SK-N-SH treated with all-trans-retinoic acid at 6 μM for 48 hours (cell line): ENCODE results near the gene RNF224.

Source experiments
- ATAC-seq: fragments of 200-7000 bp; cut with Tn5 transposase; 3 replicates; pipeline ENCODE4 v1.9.1; 2020; ENCODE audit warnings: mild to moderate bottlenecking, moderate library complexity
- ARNTL ChIP-seq: fragments of 450-650 bp; formaldehyde crosslinking; IDR thresholded peaks from 2 replicates; pipeline ENCODE4 v1.5.0; 2020; ENCODE audit warnings: low read depth, mild to moderate bottlenecking, moderate library complexity, borderline replicate concordance
- ESRRG ChIP-seq: fragments of 250-450 bp; sonication (Bioruptor Pico); IDR thresholded peaks from 2 replicates; pipeline ENCODE4 v1.6.1; 2021; ENCODE audit warnings: mild to moderate bottlenecking
- GLIS3 ChIP-seq: fragments of 250-450 bp; sonication (Bioruptor Pico); IDR thresholded peaks from 2 replicates; pipeline ENCODE4 v1.5.0; 2020; ENCODE audit warnings: mild to moderate bottlenecking, moderate library complexity
- ISL1 ChIP-seq: fragments of 250-450 bp; sonication (Bioruptor Pico); IDR thresholded peaks from 2 replicates; pipeline ENCODE4 v2.1.2; 2022; ENCODE audit warnings: mild to moderate bottlenecking, moderate library complexity
- OSR1 ChIP-seq: fragments of 250-450 bp; sonication (Bioruptor Pico); IDR thresholded peaks from 2 replicates; pipeline ENCODE4 v1.8.0; 2022; ENCODE audit warnings: moderate library complexity, mild to moderate bottlenecking, inconsistent platforms
- RARB ChIP-seq: fragments of 250-450 bp; sonication (Bioruptor Pico); IDR thresholded peaks from 2 replicates; pipeline ENCODE4 v1.8.0; 2021; ENCODE audit warnings: mild to moderate bottlenecking, moderate library complexity
- SNAI2 ChIP-seq: fragments of 250-450 bp; sonication (Bioruptor Pico); IDR thresholded peaks from 2 replicates; pipeline ENCODE4 v1.5.0; 2020; ENCODE audit warnings: mild to moderate bottlenecking, moderate library complexity
- TCF4 ChIP-seq: fragments of 250-450 bp; sonication (Bioruptor Pico); IDR thresholded peaks from 2 replicates; pipeline ENCODE4 v1.8.0; 2021; ENCODE audit warnings: mild to moderate bottlenecking, moderate library complexity, borderline replicate concordance
- TOX ChIP-seq: fragments of 250-450 bp; sonication (Bioruptor Pico); IDR thresholded peaks from 2 replicates; pipeline ENCODE4 v1.8.0; 2021; ENCODE audit warnings: mild to moderate bottlenecking, moderate library complexity, borderline replicate concordance
- ZC3H10 ChIP-seq: fragments of 250-450 bp; sonication (Bioruptor Pico); IDR thresholded peaks from 2 replicates; pipeline ENCODE4 v1.5.1; 2021; ENCODE audit warnings: mild to moderate bottlenecking, moderate library complexity
- ZFP3 ChIP-seq: fragments of 250-450 bp; sonication (Bioruptor Pico); IDR thresholded peaks from 2 replicates; pipeline ENCODE4 v1.5.0; 2020; ENCODE audit warnings: mild to moderate bottlenecking, moderate library complexity
- ZFP30 ChIP-seq: fragments of 450-650 bp; formaldehyde crosslinking; IDR thresholded peaks from 2 replicates; pipeline ENCODE4 v1.5.0; 2022; ENCODE audit warnings: mild to moderate bottlenecking, moderate library complexity
- ZNF565 ChIP-seq: fragments of 450-650 bp; formaldehyde crosslinking; conservative IDR thresholded peaks from 2 replicates; pipeline ENCODE4 v1.5.0; 2020; ENCODE audit warnings: low read depth, mild to moderate bottlenecking, moderate library complexity
- ZNF70 ChIP-seq: fragments of 450-650 bp; formaldehyde crosslinking; IDR thresholded peaks from 2 replicates; pipeline ENCODE4 v1.5.0; 2020; ENCODE audit warnings: mild to moderate bottlenecking, moderate library complexity
- ZNF8 ChIP-seq: fragments of 450-650 bp; formaldehyde crosslinking; IDR thresholded peaks from 2 replicates; pipeline ENCODE4 v1.5.0; 2020; ENCODE audit warnings: mild to moderate bottlenecking, moderate library complexity
- TF ChIP-seq, protein P1 (sequence below): fragments of 250-450 bp; sonication (Bioruptor Pico); IDR thresholded peaks from 2 replicates; pipeline ENCODE4 v1.5.1; 2021; ENCODE audit warnings: mild to moderate bottlenecking, moderate library complexity
- TF ChIP-seq, protein P2 (sequence below): fragments of 250-450 bp; sonication (Bioruptor Pico); IDR thresholded peaks from 2 replicates; pipeline ENCODE4 v1.5.0; 2020; ENCODE audit warnings: mild to moderate bottlenecking, moderate library complexity
- TF ChIP-seq, protein P3 (sequence below): fragments of 250-450 bp; sonication (Bioruptor Pico); IDR thresholded peaks from 2 replicates; pipeline ENCODE4 v1.5.1; 2020; ENCODE audit warnings: low read depth, mild to moderate bottlenecking, moderate library complexity

Gene RNF224

DNA sequence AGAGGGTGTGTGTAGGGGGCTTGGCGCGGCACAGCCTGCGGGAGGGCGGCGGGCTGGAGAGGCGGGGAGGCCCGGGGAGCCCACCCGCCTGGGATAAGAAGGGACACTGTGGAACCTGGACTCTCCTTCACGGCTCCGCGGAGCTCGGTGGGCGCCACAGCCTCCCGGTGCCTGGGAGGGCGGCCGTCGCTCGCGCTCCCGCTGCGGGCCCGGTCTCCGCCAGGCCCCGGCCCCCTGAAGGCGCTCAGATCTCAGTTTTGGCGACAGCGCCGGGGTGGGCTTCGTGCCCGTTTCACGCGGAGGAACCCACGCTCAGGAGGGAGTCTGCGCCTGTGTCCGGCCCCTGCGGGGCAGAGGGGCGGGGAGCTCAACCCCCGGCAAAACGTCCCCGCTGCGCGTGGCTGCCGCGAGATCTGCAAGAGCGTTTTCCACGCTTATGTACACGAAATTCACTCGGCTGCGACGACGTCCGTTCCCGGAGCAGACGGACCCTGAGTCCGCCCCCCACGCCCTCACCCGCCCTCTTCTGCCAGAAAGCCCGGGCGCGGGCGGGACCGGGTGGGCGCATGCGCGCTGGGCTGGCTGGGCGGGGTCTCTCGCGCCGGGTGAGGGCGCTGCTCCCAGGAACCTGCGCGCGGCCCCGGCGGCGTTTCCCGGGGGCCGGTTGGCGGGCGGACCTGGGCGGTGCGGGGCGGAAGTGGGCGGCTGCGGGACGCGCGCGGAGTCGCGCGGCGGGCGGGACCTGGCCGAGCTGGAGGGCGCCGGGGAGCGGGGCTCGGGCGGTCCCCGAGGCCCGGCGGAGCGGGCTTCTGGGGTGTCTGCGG is 27.5 kb downstream of the RNF224 start, which contains the start of gene NELFB:
TSS of gene NELFB (plus strand) at position 704 of the 824 bp plus-strand sequence.
- TF ChIP-seq ZFP3 (CRISPR knock-in tag): no peak
- no peak for TF ChIP-seq SNAI2 (CRISPR knock-in tag)
- no peak for TF ChIP-seq ISL1
- TF ChIP-seq ZC3H10: 0 out of 2 replicates have a peak, but pooled peaks have one; percentile 15
- TF ChIP-seq ZNF70 (CRISPR knock-in tag): no peak
- no peak for TF ChIP-seq TCF4 (CRISPR knock-in tag)
- TF ChIP-seq, protein P1, sequence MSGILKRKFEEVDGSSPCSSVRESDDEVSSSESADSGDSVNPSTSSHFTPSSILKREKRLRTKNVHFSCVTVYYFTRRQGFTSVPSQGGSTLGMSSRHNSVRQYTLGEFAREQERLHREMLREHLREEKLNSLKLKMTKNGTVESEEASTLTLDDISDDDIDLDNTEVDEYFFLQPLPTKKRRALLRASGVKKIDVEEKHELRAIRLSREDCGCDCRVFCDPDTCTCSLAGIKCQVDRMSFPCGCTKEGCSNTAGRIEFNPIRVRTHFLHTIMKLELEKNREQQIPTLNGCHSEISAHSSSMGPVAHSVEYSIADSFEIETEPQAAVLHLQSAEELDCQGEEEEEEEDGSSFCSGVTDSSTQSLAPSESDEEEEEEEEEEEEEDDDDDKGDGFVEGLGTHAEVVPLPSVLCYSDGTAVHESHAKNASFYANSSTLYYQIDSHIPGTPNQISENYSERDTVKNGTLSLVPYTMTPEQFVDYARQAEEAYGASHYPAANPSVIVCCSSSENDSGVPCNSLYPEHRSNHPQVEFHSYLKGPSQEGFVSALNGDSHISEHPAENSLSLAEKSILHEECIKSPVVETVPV (CRISPR knock-in tag): no peak
- peak; percentile 83 for ATAC-seq

DNA sequence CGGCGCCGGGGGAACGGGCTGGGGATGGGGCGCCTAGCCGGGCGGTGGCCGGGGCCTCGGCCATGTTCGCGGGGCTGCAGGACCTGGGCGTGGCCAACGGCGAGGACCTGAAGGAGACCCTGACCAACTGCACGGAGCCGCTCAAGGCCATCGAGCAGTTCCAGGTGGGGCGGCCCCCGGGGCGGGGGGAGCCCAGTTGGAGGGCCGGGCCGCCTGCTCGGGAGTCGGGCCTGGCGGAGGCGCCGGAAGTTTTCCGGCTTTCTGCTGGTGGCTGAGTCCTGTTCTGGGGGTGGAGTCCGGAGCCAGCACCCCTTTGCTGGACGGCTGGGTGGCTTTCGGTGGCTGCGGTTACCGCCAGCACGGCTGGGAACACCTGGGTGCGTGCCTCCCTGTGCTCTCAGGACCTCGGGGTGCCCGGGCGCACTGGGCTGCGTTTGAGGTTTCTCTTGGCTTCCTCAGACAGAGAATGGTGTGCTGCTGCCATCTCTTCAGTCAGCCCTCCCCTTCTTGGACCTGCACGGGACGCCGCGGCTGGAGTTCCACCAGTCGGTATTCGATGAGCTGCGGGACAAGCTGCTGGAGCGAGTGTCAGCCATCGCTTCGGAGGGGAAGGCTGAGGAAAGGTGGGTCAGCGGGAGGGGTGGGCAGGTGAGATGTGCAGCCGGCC is 28.3 kb downstream of the RNF224 start:
- TF ChIP-seq TOX (CRISPR knock-in tag): no peak
- TF ChIP-seq ZNF70 (CRISPR knock-in tag): no peak
- no peak for TF ChIP-seq ZFP3 (CRISPR knock-in tag)
- no peak for TF ChIP-seq GLIS3 (CRISPR knock-in tag)
- TF ChIP-seq ZC3H10: no peak
- TF ChIP-seq ZNF565 (CRISPR knock-in tag): no peak
- TF ChIP-seq ZFP30 (CRISPR knock-in tag): no peak
- TF ChIP-seq ZNF8 (CRISPR knock-in tag): no peak
- TF ChIP-seq, protein P1 (CRISPR knock-in tag): no peak
- TF ChIP-seq, protein P2, sequence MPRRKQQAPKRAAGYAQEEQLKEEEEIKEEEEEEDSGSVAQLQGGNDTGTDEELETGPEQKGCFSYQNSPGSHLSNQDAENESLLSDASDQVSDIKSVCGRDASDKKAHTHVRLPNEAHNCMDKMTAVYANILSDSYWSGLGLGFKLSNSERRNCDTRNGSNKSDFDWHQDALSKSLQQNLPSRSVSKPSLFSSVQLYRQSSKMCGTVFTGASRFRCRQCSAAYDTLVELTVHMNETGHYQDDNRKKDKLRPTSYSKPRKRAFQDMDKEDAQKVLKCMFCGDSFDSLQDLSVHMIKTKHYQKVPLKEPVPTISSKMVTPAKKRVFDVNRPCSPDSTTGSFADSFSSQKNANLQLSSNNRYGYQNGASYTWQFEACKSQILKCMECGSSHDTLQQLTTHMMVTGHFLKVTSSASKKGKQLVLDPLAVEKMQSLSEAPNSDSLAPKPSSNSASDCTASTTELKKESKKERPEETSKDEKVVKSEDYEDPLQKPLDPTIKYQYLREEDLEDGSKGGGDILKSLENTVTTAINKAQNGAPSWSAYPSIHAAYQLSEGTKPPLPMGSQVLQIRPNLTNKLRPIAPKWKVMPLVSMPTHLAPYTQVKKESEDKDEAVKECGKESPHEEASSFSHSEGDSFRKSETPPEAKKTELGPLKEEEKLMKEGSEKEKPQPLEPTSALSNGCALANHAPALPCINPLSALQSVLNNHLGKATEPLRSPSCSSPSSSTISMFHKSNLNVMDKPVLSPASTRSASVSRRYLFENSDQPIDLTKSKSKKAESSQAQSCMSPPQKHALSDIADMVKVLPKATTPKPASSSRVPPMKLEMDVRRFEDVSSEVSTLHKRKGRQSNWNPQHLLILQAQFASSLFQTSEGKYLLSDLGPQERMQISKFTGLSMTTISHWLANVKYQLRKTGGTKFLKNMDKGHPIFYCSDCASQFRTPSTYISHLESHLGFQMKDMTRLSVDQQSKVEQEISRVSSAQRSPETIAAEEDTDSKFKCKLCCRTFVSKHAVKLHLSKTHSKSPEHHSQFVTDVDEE (CRISPR knock-in tag): no peak
- no peak for TF ChIP-seq RARB (CRISPR knock-in tag)
- peak; percentile 54 for ATAC-seq

DNA sequence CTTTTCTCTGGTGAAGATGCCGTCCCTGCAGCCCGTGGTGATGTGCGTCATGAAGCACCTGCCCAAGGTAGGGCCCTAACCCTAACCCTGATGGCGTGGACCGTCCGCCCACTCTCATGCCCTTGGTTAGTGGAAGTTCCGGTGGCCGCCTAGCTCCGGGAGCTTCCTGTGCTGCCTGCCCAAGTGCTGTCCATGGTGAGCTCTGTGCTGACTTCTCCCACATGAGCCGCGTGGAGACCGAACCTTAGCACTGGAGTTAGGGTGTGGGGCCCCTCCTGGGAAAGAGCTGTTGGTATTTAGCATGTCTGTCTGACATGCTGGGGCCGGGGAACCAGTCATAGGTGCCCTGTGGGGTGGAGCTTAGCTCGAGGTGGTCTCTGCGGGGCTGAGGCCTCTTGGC is 29.1 kb downstream of the RNF224 start:
- TF ChIP-seq, protein P2 (CRISPR knock-in tag): no peak
- TF ChIP-seq, protein P1 (CRISPR knock-in tag): no peak
- no peak for ATAC-seq

DNA sequence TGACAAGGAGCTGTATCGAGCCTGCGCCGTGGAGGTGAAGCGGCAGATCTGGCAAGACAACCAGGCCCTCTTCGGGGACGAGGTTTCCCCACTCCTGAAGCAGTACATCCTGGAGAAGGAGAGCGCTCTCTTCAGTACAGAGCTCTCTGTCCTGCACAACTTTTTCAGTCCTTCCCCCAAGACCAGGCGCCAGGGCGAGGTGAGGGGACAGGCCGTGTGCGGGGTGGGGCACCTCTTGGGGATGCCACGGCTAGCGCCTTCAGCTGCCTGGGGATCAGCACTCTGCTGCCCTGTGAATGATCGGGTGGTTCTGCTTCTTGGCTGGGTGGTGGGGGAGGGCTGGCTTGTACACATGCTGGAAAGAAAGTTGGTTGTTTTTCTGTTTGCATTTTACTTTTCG is 29.6 kb downstream of the RNF224 start:
- no peak for ATAC-seq
- no peak for TF ChIP-seq ZNF70 (CRISPR knock-in tag)
- TF ChIP-seq GLIS3 (CRISPR knock-in tag): no peak
- TF ChIP-seq, protein P1 (CRISPR knock-in tag): no peak
- no peak for TF ChIP-seq TCF4 (CRISPR knock-in tag)
- TF ChIP-seq ARNTL (CRISPR knock-in tag): no peak
- no peak for TF ChIP-seq ESRRG (CRISPR knock-in tag)
- no peak for TF ChIP-seq ZNF565 (CRISPR knock-in tag)
- TF ChIP-seq OSR1 (CRISPR knock-in tag): no peak
- no peak for TF ChIP-seq ZNF8 (CRISPR knock-in tag)
- TF ChIP-seq, protein P3, sequence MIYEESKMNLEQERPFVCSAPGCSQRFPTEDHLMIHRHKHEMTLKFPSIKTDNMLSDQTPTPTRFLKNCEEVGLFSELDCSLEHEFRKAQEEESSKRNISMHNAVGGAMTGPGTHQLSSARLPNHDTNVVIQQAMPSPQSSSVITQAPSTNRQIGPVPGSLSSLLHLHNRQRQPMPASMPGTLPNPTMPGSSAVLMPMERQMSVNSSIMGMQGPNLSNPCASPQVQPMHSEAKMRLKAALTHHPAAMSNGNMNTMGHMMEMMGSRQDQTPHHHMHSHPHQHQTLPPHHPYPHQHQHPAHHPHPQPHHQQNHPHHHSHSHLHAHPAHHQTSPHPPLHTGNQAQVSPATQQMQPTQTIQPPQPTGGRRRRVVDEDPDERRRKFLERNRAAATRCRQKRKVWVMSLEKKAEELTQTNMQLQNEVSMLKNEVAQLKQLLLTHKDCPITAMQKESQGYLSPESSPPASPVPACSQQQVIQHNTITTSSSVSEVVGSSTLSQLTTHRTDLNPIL (CRISPR knock-in tag): no peak
